H1 (cell line): ENCODE results near the gene ABHD12B. TPM values are rescaled to one million over a fixed set of nuclear protein-coding genes. Genes with fewer than 3 reads are reported as not detected.

Experiments
- polyA plus RNA-seq, 7 experiments: library from polyadenylated mRNA; depleted of rRNA in 3 of 7; stranded (reverse) in 5 of 7; unstranded in 2 of 7; fragments of >200 nt in 5 of 7; fragments of 200-250 nt in 2 of 7; gene quantifications; 1 replicate in 5 of 7; 2 replicates in 1 of 7; 4 replicates in 1 of 7; pipeline versions ENCODE4 v1.2.1 to v1.2.3, GENCODE V29; 2011 to 2013; ENCODE audit warnings: missing spikeins in 2 of 7, mixed read lengths in 2 of 7
- total RNA-seq: library from RNA; stranded (reverse); fragmentation: NEBNext Ultra II Directional; extraction: Animal tissue kit (Norgen Biotek cat#: 25700); gene quantifications from 2 replicates; pipeline ENCODE4 v1.2.1, GENCODE V29; 2021
- TF ChIP-seq, protein P1 (sequence below): fragments of 300-600 bp; sonication (generic); IDR thresholded peaks from 2 replicates; pipeline ENCODE4 v1.7.1; 2012; ENCODE audit warnings: low read length, moderate library complexity, mild to moderate bottlenecking, inconsistent platforms; ENCODE audit not compliant: insufficient replicate concordance

Gene ABHD12B
- total and polyA plus RNA-seq, 2 of the 8 experiments (the other 6 are each of a cell fraction or from before 2014, with no cell fraction given) = 4.0 to 102 TPM

GRCh38 chr14:50920482-50921230 lies 48.8 kb downstream of the ABHD12B start (continued):
- TF ChIP-seq, protein P1, sequence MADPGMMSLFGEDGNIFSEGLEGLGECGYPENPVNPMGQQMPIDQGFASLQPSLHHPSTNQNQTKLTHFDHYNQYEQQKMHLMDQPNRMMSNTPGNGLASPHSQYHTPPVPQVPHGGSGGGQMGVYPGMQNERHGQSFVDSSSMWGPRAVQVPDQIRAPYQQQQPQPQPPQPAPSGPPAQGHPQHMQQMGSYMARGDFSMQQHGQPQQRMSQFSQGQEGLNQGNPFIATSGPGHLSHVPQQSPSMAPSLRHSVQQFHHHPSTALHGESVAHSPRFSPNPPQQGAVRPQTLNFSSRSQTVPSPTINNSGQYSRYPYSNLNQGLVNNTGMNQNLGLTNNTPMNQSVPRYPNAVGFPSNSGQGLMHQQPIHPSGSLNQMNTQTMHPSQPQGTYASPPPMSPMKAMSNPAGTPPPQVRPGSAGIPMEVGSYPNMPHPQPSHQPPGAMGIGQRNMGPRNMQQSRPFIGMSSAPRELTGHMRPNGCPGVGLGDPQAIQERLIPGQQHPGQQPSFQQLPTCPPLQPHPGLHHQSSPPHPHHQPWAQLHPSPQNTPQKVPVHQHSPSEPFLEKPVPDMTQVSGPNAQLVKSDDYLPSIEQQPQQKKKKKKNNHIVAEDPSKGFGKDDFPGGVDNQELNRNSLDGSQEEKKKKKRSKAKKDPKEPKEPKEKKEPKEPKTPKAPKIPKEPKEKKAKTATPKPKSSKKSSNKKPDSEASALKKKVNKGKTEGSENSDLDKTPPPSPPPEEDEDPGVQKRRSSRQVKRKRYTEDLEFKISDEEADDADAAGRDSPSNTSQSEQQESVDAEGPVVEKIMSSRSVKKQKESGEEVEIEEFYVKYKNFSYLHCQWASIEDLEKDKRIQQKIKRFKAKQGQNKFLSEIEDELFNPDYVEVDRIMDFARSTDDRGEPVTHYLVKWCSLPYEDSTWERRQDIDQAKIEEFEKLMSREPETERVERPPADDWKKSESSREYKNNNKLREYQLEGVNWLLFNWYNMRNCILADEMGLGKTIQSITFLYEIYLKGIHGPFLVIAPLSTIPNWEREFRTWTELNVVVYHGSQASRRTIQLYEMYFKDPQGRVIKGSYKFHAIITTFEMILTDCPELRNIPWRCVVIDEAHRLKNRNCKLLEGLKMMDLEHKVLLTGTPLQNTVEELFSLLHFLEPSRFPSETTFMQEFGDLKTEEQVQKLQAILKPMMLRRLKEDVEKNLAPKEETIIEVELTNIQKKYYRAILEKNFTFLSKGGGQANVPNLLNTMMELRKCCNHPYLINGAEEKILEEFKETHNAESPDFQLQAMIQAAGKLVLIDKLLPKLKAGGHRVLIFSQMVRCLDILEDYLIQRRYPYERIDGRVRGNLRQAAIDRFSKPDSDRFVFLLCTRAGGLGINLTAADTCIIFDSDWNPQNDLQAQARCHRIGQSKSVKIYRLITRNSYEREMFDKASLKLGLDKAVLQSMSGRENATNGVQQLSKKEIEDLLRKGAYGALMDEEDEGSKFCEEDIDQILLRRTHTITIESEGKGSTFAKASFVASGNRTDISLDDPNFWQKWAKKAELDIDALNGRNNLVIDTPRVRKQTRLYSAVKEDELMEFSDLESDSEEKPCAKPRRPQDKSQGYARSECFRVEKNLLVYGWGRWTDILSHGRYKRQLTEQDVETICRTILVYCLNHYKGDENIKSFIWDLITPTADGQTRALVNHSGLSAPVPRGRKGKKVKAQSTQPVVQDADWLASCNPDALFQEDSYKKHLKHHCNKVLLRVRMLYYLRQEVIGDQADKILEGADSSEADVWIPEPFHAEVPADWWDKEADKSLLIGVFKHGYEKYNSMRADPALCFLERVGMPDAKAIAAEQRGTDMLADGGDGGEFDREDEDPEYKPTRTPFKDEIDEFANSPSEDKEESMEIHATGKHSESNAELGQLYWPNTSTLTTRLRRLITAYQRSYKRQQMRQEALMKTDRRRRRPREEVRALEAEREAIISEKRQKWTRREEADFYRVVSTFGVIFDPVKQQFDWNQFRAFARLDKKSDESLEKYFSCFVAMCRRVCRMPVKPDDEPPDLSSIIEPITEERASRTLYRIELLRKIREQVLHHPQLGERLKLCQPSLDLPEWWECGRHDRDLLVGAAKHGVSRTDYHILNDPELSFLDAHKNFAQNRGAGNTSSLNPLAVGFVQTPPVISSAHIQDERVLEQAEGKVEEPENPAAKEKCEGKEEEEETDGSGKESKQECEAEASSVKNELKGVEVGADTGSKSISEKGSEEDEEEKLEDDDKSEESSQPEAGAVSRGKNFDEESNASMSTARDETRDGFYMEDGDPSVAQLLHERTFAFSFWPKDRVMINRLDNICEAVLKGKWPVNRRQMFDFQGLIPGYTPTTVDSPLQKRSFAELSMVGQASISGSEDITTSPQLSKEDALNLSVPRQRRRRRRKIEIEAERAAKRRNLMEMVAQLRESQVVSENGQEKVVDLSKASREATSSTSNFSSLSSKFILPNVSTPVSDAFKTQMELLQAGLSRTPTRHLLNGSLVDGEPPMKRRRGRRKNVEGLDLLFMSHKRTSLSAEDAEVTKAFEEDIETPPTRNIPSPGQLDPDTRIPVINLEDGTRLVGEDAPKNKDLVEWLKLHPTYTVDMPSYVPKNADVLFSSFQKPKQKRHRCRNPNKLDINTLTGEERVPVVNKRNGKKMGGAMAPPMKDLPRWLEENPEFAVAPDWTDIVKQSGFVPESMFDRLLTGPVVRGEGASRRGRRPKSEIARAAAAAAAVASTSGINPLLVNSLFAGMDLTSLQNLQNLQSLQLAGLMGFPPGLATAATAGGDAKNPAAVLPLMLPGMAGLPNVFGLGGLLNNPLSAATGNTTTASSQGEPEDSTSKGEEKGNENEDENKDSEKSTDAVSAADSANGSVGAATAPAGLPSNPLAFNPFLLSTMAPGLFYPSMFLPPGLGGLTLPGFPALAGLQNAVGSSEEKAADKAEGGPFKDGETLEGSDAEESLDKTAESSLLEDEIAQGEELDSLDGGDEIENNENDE = no peak
- TF ChIP-seq, all 59 proteins: peak for 0
